GM23338 (cell line): Measurements from ENCODE around the gene FGF23. TPM values are rescaled to one million over a fixed set of nuclear protein-coding genes. Genes with fewer than 3 reads are reported as not detected.

Experiments used
- ATAC-seq: fragments of 200-7000 bp; cut with Tn5 transposase; 3 replicates; pipeline ENCODE4 v1.9.1; 2020
- DNase-seq: peaks from one replicate; pipeline ENCODE4 v3.0.0-alpha.2; 2015; ENCODE audit warnings: low spot score
- H2AFZ ChIP-seq: fragments of 200-600 bp; sonication (generic); 2 replicates; pipeline ENCODE4 v1.8.0; 2016; ENCODE audit warnings: antibody characterized with exemption, mild to moderate bottlenecking, moderate library complexity
- H3F3A ChIP-seq: fragments of 200-600 bp; sonication (generic); replicated peaks from 2 replicates; pipeline ENCODE4 v1.8.0; 2017; ENCODE audit warnings: antibody characterized with exemption, mixed run types, low read depth
- H3K27ac ChIP-seq: fragments of 200-600 bp; sonication (generic); 2 replicates; pipeline ENCODE4 v1.6.1; 2016; ENCODE audit warnings: low read depth
- H3K27me3 ChIP-seq: fragments of 200-600 bp; sonication (generic); 2 replicates; pipeline ENCODE4 v1.8.0; 2016; ENCODE audit warnings: mild to moderate bottlenecking, mixed run types, moderate library complexity; ENCODE audit not compliant: insufficient read depth
- H3K36me3 ChIP-seq: fragments of 200-600 bp; sonication (generic); 2 replicates; pipeline ENCODE4 v1.8.0; 2016; ENCODE audit warnings: mild to moderate bottlenecking; ENCODE audit not compliant: insufficient read depth
- H3K4me1 ChIP-seq: fragments of 200-600 bp; sonication (generic); 2 replicates; pipeline ENCODE4 v1.8.0; 2016; ENCODE audit warnings: mild to moderate bottlenecking, moderate library complexity; ENCODE audit not compliant: insufficient read depth
- H3K4me2 ChIP-seq: fragments of 200-600 bp; sonication (generic); 2 replicates; pipeline ENCODE4 v1.7.1; 2017; ENCODE audit warnings: mixed run types
- H3K4me3 ChIP-seq: fragments of 200-600 bp; sonication (generic); 2 replicates; pipeline ENCODE4 v1.6.1; 2016; ENCODE audit warnings: mixed run types
- H3K79me2 ChIP-seq: fragments of 200-600 bp; sonication (generic); replicated peaks from 2 replicates; pipeline ENCODE4 v1.8.0; 2017; ENCODE audit warnings: mild to moderate bottlenecking; ENCODE audit not compliant: insufficient read depth
- H3K9me2 ChIP-seq: fragments of 200-600 bp; sonication (generic); 2 replicates; pipeline ENCODE4 v1.8.0; 2017; ENCODE audit not compliant: insufficient read depth
- H4K20me1 ChIP-seq: fragments of 200-600 bp; sonication (generic); replicated peaks from 2 replicates; pipeline ENCODE4 v1.8.0; 2017; ENCODE audit warnings: mild to moderate bottlenecking; ENCODE audit not compliant: insufficient read depth
- H3K27ac Mint-ChIP-seq: 2 replicates; pipeline ENCODE4 v1.8.0; 2020; ENCODE audit warnings: inconsistent platforms, mild to moderate bottlenecking, moderate library complexity, mixed read lengths
- H3K27me3 Mint-ChIP-seq: 3 replicates; pipeline ENCODE4 v1.8.0; 2022; ENCODE audit warnings: low read depth, mild to moderate bottlenecking, moderate library complexity, mixed read lengths, inconsistent platforms; ENCODE audit not compliant: insufficient read depth, poor library complexity
- H3K36me3 Mint-ChIP-seq: 3 replicates; pipeline ENCODE4 v1.8.0; 2021; ENCODE audit warnings: low read depth, mild to moderate bottlenecking, inconsistent platforms, moderate library complexity, mixed read lengths
- H3K4me1 Mint-ChIP-seq: 3 replicates; pipeline ENCODE4 v1.8.0; 2020; ENCODE audit warnings: mild to moderate bottlenecking, inconsistent platforms, mixed read lengths
- H3K4me3 Mint-ChIP-seq: 3 replicates; pipeline ENCODE4 v1.8.0; 2021; ENCODE audit warnings: moderate library complexity, mild to moderate bottlenecking, inconsistent platforms, mixed read lengths
- H3K9me3 Mint-ChIP-seq: 3 replicates; pipeline ENCODE4 v1.8.0; 2020; ENCODE audit warnings: moderate library complexity, mild to moderate bottlenecking, inconsistent platforms, mixed read lengths
- POLR2AphosphoS5 ChIP-seq: IDR thresholded peaks from 2 replicates; pipeline ENCODE4 v1.6.1; 2016; ENCODE audit warnings: antibody characterized with exemption, low read depth
- STAT1 ChIP-seq: IDR thresholded peaks from one replicate; pipeline ENCODE4 v1.6.1; 2016; ENCODE audit warnings: antibody characterized with exemption; ENCODE audit not compliant: unreplicated experiment
- ZNF114 ChIP-seq: fragments of 250-450 bp; sonication (Bioruptor Pico); IDR thresholded peaks from 2 replicates; pipeline ENCODE4 v1.5.0; 2020; ENCODE audit warnings: mild to moderate bottlenecking, moderate library complexity
- ZNF331 ChIP-seq: fragments of 250-450 bp; sonication (Bioruptor Pico); IDR thresholded peaks from 2 replicates; pipeline ENCODE4 v1.5.0; 2020; ENCODE audit warnings: low read depth, mild to moderate bottlenecking, moderate library complexity
- polyA plus RNA-seq: library from polyadenylated mRNA; unstranded; fragments of >200 nt; fragmentation: Nextera tagmentation; extraction: Ambion mirVana; gene quantifications from 2 replicates; pipeline ENCODE4 v1.2.1, GENCODE V29; 2016
- total RNA-seq: library from RNA; depleted of rRNA; stranded (reverse); fragments of >200 nt; shearing (Covaris generic); gene quantifications from 2 replicates; pipeline ENCODE4 v1.2.3, GENCODE V29; 2014
- TF ChIP-seq, protein P1 (sequence below): IDR thresholded peaks from 2 replicates; pipeline ENCODE4 v1.6.1; 2016; ENCODE audit warnings: antibody characterized with exemption
- TF ChIP-seq, protein P2 (sequence below), 2 experiments: fragments of 200-600 bp in 1 of 2; sonication (generic) in 1 of 2; conservative IDR thresholded peaks; 2 replicates each; pipeline versions ENCODE4 v1.5.1 to v1.6.1; 2016 to 2017; ENCODE audit warnings: antibody characterized with exemption in 2 of 2, low read depth in 2 of 2, mild to moderate bottlenecking in 2 of 2, moderate library complexity in 1 of 2

FGF23 gene
- total and polyA plus RNA-seq, 2 experiments from 2014 or later, result 0.44 to 0.56 TPM

DNA sequence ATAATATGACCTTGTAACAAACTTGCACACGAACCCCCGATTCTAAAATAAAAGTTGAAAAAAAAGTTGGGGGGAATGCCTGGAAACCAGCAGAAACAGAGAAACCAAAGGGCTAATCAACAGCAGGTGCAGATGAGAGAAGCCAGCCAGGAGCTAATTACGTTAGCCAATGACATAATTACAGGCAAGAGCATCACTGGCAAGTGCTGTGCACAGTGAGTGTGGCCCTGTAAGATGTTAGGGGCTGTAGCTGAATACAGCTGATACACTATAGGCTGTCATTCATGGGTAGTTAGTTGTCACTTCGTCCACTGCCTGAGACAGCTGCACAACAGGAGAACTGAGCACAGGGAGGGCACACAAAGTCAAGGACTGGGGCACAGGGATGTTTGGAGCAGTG, 7.3 kb upstream of the FGF23 start (continued):
- TF ChIP-seq, protein P1, sequence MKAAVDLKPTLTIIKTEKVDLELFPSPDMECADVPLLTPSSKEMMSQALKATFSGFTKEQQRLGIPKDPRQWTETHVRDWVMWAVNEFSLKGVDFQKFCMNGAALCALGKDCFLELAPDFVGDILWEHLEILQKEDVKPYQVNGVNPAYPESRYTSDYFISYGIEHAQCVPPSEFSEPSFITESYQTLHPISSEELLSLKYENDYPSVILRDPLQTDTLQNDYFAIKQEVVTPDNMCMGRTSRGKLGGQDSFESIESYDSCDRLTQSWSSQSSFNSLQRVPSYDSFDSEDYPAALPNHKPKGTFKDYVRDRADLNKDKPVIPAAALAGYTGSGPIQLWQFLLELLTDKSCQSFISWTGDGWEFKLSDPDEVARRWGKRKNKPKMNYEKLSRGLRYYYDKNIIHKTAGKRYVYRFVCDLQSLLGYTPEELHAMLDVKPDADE, result no peak

GRCh38 chr12:4383304-4383865, 3.9 kb upstream of the FGF23 start:
- Histone ChIP-seq H3K9me2 (no peaks in the 10 kb centered on the region), H3K27me3 (no peaks in the 10 kb centered on the region), H3K4me3 (no peak overlapping the region), H3K4me2 (no peak overlapping the region), H3K4me1 (peaks cover 5% of the 10 kb centered on the region; the same call in 1 of the 2 replicates), H3K79me2 (no peaks in the 10 kb centered on the region), H3F3A (no peaks in the 10 kb centered on the region), H2AFZ (peak overlapping the region; percentile 88; the same call in 1 of the 2 replicates), H4K20me1 (no peaks in the 10 kb centered on the region), H3K36me3 (no peaks in the 10 kb centered on the region), H3K27ac (no peak overlapping the region)
- H3K27me3 Mint-ChIP-seq, result peaks cover 2% of the 10 kb centered on the region
- H3K27ac Mint-ChIP-seq, result no peak overlapping the region
- ATAC-seq (peak; percentile 85), DNase-seq (peak; percentile 86)
- no peak overlapping the region for H3K4me3 Mint-ChIP-seq
- no peaks in the 10 kb centered on the region for H3K9me3 Mint-ChIP-seq
- no peaks in the 10 kb centered on the region for H3K36me3 Mint-ChIP-seq
- H3K4me1 Mint-ChIP-seq, result peaks cover 4% of the 10 kb centered on the region
- TF ChIP-seq, protein P2, sequence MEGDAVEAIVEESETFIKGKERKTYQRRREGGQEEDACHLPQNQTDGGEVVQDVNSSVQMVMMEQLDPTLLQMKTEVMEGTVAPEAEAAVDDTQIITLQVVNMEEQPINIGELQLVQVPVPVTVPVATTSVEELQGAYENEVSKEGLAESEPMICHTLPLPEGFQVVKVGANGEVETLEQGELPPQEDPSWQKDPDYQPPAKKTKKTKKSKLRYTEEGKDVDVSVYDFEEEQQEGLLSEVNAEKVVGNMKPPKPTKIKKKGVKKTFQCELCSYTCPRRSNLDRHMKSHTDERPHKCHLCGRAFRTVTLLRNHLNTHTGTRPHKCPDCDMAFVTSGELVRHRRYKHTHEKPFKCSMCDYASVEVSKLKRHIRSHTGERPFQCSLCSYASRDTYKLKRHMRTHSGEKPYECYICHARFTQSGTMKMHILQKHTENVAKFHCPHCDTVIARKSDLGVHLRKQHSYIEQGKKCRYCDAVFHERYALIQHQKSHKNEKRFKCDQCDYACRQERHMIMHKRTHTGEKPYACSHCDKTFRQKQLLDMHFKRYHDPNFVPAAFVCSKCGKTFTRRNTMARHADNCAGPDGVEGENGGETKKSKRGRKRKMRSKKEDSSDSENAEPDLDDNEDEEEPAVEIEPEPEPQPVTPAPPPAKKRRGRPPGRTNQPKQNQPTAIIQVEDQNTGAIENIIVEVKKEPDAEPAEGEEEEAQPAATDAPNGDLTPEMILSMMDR (conservative IDR thresholded peaks at IDR 0.05; ENCODE audit: low read depth in 2 of 2), result peak; percentile 67 to 96
- TF ChIP-seq ZNF331 (CRISPR knock-in tag), result no peak
- no peak for TF ChIP-seq POLR2AphosphoS5

DNA sequence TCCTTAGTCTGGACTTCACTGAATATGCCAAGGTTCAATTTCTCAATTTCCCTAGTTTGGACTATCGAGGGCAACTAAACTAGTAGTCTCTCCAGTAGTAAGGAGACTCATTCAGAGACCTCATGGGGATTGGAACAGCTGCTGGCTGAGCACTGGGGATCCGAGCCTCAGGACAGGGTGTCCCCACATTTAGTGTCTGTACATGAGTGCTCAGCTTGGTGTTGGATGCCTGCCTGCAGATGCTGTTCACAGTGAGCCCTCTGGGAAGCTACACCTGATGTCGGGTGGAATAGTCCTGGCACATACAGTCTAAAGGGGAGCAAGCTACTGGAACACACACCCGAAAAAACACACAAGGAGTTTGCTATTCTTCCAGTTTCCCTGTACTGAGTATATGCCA, 820 bp upstream of the FGF23 start:
- H3K4me2 ChIP-seq, result no peak overlapping the region
- no peak overlapping the region for H3K27ac ChIP-seq
- TF ChIP-seq ZNF331 (CRISPR knock-in tag) (no peak), STAT1 (no peak), POLR2AphosphoS5 (no peak), ZNF114 (no peak)
- TF ChIP-seq, protein P2 (conservative IDR thresholded peaks at IDR 0.05; ENCODE audit: low read depth in 2 of 2), result no peak
- no peaks in the 10 kb centered on the region for H4K20me1 ChIP-seq
- H3K9me2 ChIP-seq, result no peaks in the 10 kb centered on the region
- ATAC-seq, result no peak
- H3F3A ChIP-seq, result no peaks in the 10 kb centered on the region
- peaks cover 2% of the 10 kb centered on the region for H3K27me3 Mint-ChIP-seq
- no peaks in the 10 kb centered on the region for H3K36me3 ChIP-seq
- H3K27ac Mint-ChIP-seq, result no peak overlapping the region
- no peak for DNase-seq
- H3K4me1 ChIP-seq, result peaks cover 5% of the 10 kb centered on the region; the same call in 1 of the 2 replicates
- H2AFZ ChIP-seq, result peak overlapping the region; percentile 79; the same call in 1 of the 2 replicates
- H3K79me2 ChIP-seq, result no peaks in the 10 kb centered on the region
- H3K4me1 Mint-ChIP-seq, result peaks cover 4% of the 10 kb centered on the region
- no peak overlapping the region for H3K4me3 Mint-ChIP-seq
- no peaks in the 10 kb centered on the region for H3K9me3 Mint-ChIP-seq
- H3K4me3 ChIP-seq, result no peak overlapping the region
- no peaks in the 10 kb centered on the region for H3K27me3 ChIP-seq
- H3K36me3 Mint-ChIP-seq, result no peaks in the 10 kb centered on the region
